K562 (cell line): ENCODE results near the gene NARF. TPM values are rescaled to one million over a fixed set of nuclear protein-coding genes. Genes with fewer than 3 reads are reported as not detected.

ENCODE experiments used
- ARHGAP35 ChIP-seq: fragments of 450-650 bp; IDR thresholded peaks from 2 replicates; pipeline ENCODE4 v1.6.1; 2018; ENCODE audit not compliant: partially characterized antibody
- BACH1 ChIP-seq: fragments of 200-800 bp; sonication (Bioruptor generic); IDR thresholded peaks from 2 replicates; pipeline ENCODE4 v1.6.1; 2016; ENCODE audit warnings: missing genetic modification characterization, missing compliant biosample characterization
- CBX2 ChIP-seq: fragments of 200-600 bp; sonication (generic); IDR thresholded peaks from one replicate; pipeline ENCODE4 v1.6.1; 2012; ENCODE audit warnings: mild to moderate bottlenecking, low read length, inconsistent platforms; ENCODE audit not compliant: insufficient read depth, poor library complexity, severe bottlenecking
- KDM4B ChIP-seq, 2 experiments: fragments of 450-650 bp in 1 of 2; sonication (generic) in 1 of 2; IDR thresholded peaks; 2 replicates each; pipeline ENCODE4 v1.6.1; 2016 to 2017; ENCODE audit warnings: borderline replicate concordance in 2 of 2, antibody characterized with exemption in 1 of 2, low read depth in 1 of 2, mild to moderate bottlenecking in 1 of 2
- MAFG ChIP-seq: fragments of 450-650 bp; conservative IDR thresholded peaks from 2 replicates; pipeline ENCODE4 v1.6.1; 2016; ENCODE audit warnings: missing genetic modification characterization, missing compliant biosample characterization
- MTA2 ChIP-seq: fragments of 450-650 bp; IDR thresholded peaks from 2 replicates; pipeline ENCODE4 v1.6.1; 2016; ENCODE audit warnings: low read depth
- NR2C1 ChIP-seq, 2 experiments: fragments of 450-650 bp; IDR thresholded peaks; 2 replicates each; pipeline ENCODE4 v1.6.1; 2017; ENCODE audit warnings: mild to moderate bottlenecking in 2 of 2, antibody characterized with exemption in 1 of 2, inconsistent platforms in 1 of 2, missing compliant biosample characterization in 1 of 2, missing genetic modification characterization in 1 of 2
- NRF1 ChIP-seq, 2 experiments: fragments of 450-650 bp; IDR thresholded peaks in 1 of 2; conservative IDR thresholded peaks in 1 of 2; 2 replicates each; pipeline ENCODE4 v1.6.1; 2014; ENCODE audit warnings: mild to moderate bottlenecking in 2 of 2
- PRPF4 ChIP-seq: fragments of 200-400 bp; formaldehyde crosslinking; IDR thresholded peaks from one replicate; pipeline ENCODE4 v1.6.1; 2017; ENCODE audit warnings: low read length, low read depth, mild to moderate bottlenecking; ENCODE audit not compliant: insufficient read depth, poor library complexity, severe bottlenecking
- SLC30A9 ChIP-seq: fragments of 250-450 bp; sonication (Bioruptor Pico); IDR thresholded peaks from 2 replicates; pipeline ENCODE4 v1.8.0; 2022; ENCODE audit warnings: mild to moderate bottlenecking, moderate library complexity
- SMC3 ChIP-seq: conservative IDR thresholded peaks from 2 replicates; pipeline ENCODE4 v1.6.1; 2011; ENCODE audit warnings: low read depth, low read length, improper control_type of control experiment; ENCODE audit not compliant: insufficient read depth
- TAF7 ChIP-seq: fragments of 450-650 bp; IDR thresholded peaks from 2 replicates; pipeline ENCODE4 v1.6.1; 2016; ENCODE audit warnings: missing genetic modification characterization, missing compliant biosample characterization
- TAF9B ChIP-seq: fragments of 450-650 bp; IDR thresholded peaks from 2 replicates; pipeline ENCODE4 v1.6.1; 2018; ENCODE audit warnings: mild to moderate bottlenecking; ENCODE audit not compliant: partially characterized antibody
- TARDBP ChIP-seq: fragments of 450-650 bp; IDR thresholded peaks from 2 replicates; pipeline ENCODE4 v1.6.1; 2016
- XRCC4 ChIP-seq: IDR thresholded peaks from one replicate; pipeline ENCODE4 v1.6.1; 2011; ENCODE audit not compliant: insufficient read depth, insufficient read length; ENCODE audit errors: extremely low read depth
- ZNF408 ChIP-seq: fragments of 250-450 bp; sonication (Bioruptor Pico); IDR thresholded peaks from 2 replicates; pipeline ENCODE4 v1.4.0; 2020; ENCODE audit warnings: low read depth, mild to moderate bottlenecking, moderate library complexity
- polyA plus RNA-seq, 8 experiments: library from polyadenylated mRNA; depleted of rRNA in 4 of 8; stranded (reverse) in 5 of 8; unstranded in 3 of 8; fragments of >200 nt; fragmentation: Nextera tagmentation in 2 of 8; fragmentation: Illumina TruSeq in 1 of 8; extraction: Ambion mirVana in 2 of 8; extraction: Trizol in 1 of 8; gene quantifications; 2 replicates each; pipeline versions ENCODE4 v1.2.1 to v1.2.3, GENCODE V29; 2011 to 2014; ENCODE audit warnings: inconsistent platforms in 1 of 8, missing spikeins in 1 of 8
- total RNA-seq, 7 experiments: library from RNA; depleted of rRNA in 6 of 7; stranded (reverse); fragments of >200 nt in 6 of 7; fragmentation: Illumina TruSeq in 2 of 7; extraction: Trizol in 2 of 7; gene quantifications; 2 replicates each; pipeline versions ENCODE4 v1.2.1 to v1.2.3, GENCODE V29; 2011 to 2021; ENCODE audit warnings: low replicate concordance in 1 of 7
- TF ChIP-seq, protein P1 (sequence below): sonication (generic); formaldehyde crosslinking; IDR thresholded peaks from 2 replicates; pipeline ENCODE4 v1.8.1; 2023; ENCODE audit warnings: mild to moderate bottlenecking, missing genetic modification reagents
- TF ChIP-seq, protein P2 (sequence below): fragments of 250-450 bp; sonication (Bioruptor Pico); IDR thresholded peaks from 2 replicates; pipeline ENCODE4 v1.5.1; 2021; ENCODE audit warnings: mild to moderate bottlenecking

NARF gene
- total and polyA plus RNA-seq, 9 of the 15 experiments (the other 6 are each of a cell fraction or from before 2014, with no cell fraction given), result 60.4 to 423 (median 132) TPM

DNA sequence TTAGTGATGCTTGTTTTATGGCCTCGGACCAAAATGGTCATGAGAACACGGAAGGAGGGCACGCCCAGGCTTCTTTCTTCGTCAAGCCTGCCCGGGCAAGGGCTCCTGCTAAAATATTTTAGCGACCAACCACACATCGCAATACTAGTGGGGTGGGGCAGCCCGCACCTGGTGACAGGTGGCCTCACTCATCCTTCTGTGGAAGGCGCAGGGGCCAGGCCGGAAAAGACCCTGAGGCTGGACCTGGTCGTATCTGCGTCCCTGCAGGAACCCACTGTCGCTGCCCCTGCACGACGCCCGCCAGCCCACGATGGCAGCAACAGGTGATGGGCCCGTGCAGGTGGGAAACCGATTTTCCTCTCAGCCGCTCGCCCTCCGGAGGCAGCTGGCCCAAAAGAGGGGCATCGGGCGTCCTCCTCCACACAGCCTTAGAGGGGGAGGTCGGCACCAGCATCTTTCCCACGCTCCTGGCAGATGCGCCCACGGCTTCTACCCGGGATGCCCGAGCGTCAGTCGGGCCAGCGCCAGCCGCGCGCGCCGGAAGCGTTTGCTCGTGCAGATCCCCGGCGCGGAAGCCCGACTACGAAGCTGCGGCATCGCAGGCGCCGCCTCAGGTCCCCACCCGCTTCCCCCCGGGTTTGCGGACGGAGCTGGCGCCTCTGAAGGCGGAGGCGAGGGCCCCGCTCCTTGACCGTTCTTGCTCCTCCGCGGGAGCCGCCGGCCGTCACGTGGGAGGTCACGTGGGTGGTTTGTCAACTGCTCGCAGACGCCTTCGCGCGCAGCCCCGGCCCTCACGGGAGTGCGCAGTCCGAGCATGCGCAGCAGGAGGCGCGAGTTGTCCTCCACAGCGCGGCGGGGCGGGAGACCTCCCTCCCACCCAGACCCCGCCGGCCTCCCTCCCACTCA, 38.2 kb downstream of the NARF start (continued):
- TF ChIP-seq NRF1 (conservative IDR thresholded peaks at IDR 0.05 in 1 of 2, IDR thresholded peaks at IDR 0.05 in 1 of 2), result peak; percentile 89 to 91
- TF ChIP-seq TAF7 (tag), result no peak
- no peak for TF ChIP-seq PRPF4
- no peak for TF ChIP-seq KDM4B (IDR thresholded peaks at IDR 0.05; ENCODE audit: borderline replicate concordance in 2 of 2, low read depth in 1 of 2)
- TF ChIP-seq MTA2, result no peak
- TF ChIP-seq BACH1 (tag), result no peak
- no peak for TF ChIP-seq TARDBP
- no peak for TF ChIP-seq MAFG (tag)
- TF ChIP-seq, protein P1, sequence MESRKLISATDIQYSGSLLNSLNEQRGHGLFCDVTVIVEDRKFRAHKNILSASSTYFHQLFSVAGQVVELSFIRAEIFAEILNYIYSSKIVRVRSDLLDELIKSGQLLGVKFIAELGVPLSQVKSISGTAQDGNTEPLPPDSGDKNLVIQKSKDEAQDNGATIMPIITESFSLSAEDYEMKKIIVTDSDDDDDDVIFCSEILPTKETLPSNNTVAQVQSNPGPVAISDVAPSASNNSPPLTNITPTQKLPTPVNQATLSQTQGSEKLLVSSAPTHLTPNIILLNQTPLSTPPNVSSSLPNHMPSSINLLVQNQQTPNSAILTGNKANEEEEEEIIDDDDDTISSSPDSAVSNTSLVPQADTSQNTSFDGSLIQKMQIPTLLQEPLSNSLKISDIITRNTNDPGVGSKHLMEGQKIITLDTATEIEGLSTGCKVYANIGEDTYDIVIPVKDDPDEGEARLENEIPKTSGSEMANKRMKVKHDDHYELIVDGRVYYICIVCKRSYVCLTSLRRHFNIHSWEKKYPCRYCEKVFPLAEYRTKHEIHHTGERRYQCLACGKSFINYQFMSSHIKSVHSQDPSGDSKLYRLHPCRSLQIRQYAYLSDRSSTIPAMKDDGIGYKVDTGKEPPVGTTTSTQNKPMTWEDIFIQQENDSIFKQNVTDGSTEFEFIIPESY (CRISPR knock-in tag), result peak; percentile 62; the same call in 1 of the 2 replicates
- no peak for TF ChIP-seq ARHGAP35
- TF ChIP-seq NR2C1 (IDR thresholded peaks at IDR 0.05), result no peak
- TF ChIP-seq NR2C1 (tag; IDR thresholded peaks at IDR 0.05), result no peak
- TF ChIP-seq, protein P2, sequence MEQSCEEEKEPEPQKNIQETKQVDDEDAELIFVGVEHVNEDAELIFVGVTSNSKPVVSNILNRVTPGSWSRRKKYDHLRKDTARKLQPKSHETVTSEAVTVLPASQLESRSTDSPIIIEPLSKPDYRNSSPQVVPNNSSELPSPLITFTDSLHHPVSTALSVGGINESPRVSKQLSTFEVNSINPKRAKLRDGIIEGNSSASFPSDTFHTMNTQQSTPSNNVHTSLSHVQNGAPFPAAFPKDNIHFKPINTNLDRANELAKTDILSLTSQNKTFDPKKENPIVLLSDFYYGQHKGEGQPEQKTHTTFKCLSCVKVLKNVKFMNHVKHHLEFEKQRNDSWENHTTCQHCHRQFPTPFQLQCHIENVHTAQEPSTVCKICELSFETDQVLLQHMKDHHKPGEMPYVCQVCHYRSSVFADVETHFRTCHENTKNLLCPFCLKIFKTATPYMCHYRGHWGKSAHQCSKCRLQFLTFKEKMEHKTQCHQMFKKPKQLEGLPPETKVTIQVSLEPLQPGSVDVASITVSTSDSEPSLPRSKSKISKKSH, result no peak
- no peak for TF ChIP-seq ZNF408 (CRISPR knock-in tag)
- no peak for TF ChIP-seq SMC3
- no peak for TF ChIP-seq SLC30A9
- no peak for TF ChIP-seq CBX2
- TF ChIP-seq XRCC4, result no peak
- TF ChIP-seq TAF9B, result no peak
